Keratinocyte (primary cell): Measurements from ENCODE around the gene GAPVD1. TPM values are rescaled to one million over a fixed set of nuclear protein-coding genes. Genes with fewer than 3 reads are reported as not detected.

Source experiments
- DNase-seq: peaks from one replicate; pipeline ENCODE4 v3.0.0-alpha.2; 2011; ENCODE audit warnings: low read depth, missing footprints, low spot score
- FAIRE-seq: peaks from 2 replicates; lab custom pipeline; 2011; peaks lifted over from hg19 to GRCh38; lab: Jason Lieb, UNC
- H2AFZ ChIP-seq: 2 replicates; pipeline ENCODE4 v1.6.0; 2012; ENCODE audit warnings: low read length, control low read depth, inconsistent platforms; ENCODE audit not compliant: control insufficient read depth
- H3K27ac ChIP-seq: 2 replicates; pipeline ENCODE4 v1.5.1; 2011; ENCODE audit warnings: low read length; ENCODE audit not compliant: control insufficient read depth, insufficient read depth
- H3K27me3 ChIP-seq: 3 replicates; pipeline ENCODE4 v1.6.0; 2011; ENCODE audit warnings: low read length; ENCODE audit not compliant: control insufficient read depth, insufficient read depth; ENCODE audit errors: extremely low read depth
- H3K36me3 ChIP-seq, 2 experiments: 2 replicates in 1 of 2; 3 replicates in 1 of 2; pipeline ENCODE4 v1.5.1; 2011; ENCODE audit warnings: low read length in 2 of 2, mild to moderate bottlenecking in 1 of 2; ENCODE audit not compliant: control insufficient read depth in 2 of 2, insufficient read depth in 2 of 2; ENCODE audit errors: extremely low read depth in 1 of 2
- H3K4me1 ChIP-seq: 3 replicates; pipeline ENCODE4 v1.5.1; 2011; ENCODE audit warnings: low read length; ENCODE audit not compliant: control insufficient read depth, insufficient read depth; ENCODE audit errors: extremely low read depth
- H3K4me2 ChIP-seq: 3 replicates; pipeline ENCODE4 v1.6.0; 2011; ENCODE audit warnings: low read depth, low read length; ENCODE audit not compliant: control insufficient read depth, insufficient read depth; ENCODE audit errors: extremely low read depth
- H3K4me3 ChIP-seq, 3 experiments: fragments of 200-600 bp in 1 of 3; sonication (generic) in 1 of 3; 2 replicates in 2 of 3; 3 replicates in 1 of 3; pipeline ENCODE4 v1.5.1; 2011 to 2016; ENCODE audit warnings: low read length in 3 of 3, mild to moderate bottlenecking in 3 of 3, control low read depth in 2 of 3, inconsistent platforms in 1 of 3, low read depth in 1 of 3, mixed read lengths in 1 of 3, mixed run types in 1 of 3, moderate library complexity in 1 of 3; ENCODE audit not compliant: control insufficient read depth in 2 of 3, insufficient read depth in 2 of 3; ENCODE audit errors: extremely low read depth in 1 of 3
- H3K79me2 ChIP-seq: 2 replicates; pipeline ENCODE4 v1.6.0; 2012; ENCODE audit warnings: low read length; ENCODE audit not compliant: control insufficient read depth, insufficient read depth
- H3K9ac ChIP-seq: 3 replicates; pipeline ENCODE4 v1.6.0; 2011; ENCODE audit warnings: low read length; ENCODE audit not compliant: control insufficient read depth, insufficient read depth; ENCODE audit errors: extremely low read depth
- H3K9me1 ChIP-seq: 3 replicates; pipeline ENCODE4 v1.6.0; 2011; ENCODE audit warnings: low read length; ENCODE audit not compliant: control insufficient read depth, insufficient read depth; ENCODE audit errors: extremely low read depth
- H3K9me3 ChIP-seq: 2 replicates; pipeline ENCODE4 v1.5.1; 2012; ENCODE audit warnings: low read depth, low read length; ENCODE audit not compliant: control insufficient read depth
- H4K20me1 ChIP-seq: 3 replicates; pipeline ENCODE4 v1.6.0; 2011; ENCODE audit warnings: low read length; ENCODE audit not compliant: control insufficient read depth, insufficient read depth; ENCODE audit errors: extremely low read depth
- EZH2 ChIP-seq: IDR thresholded peaks from one replicate; pipeline ENCODE4 v1.6.1; 2012; ENCODE audit warnings: inconsistent platforms, mild to moderate bottlenecking, low read length, moderate library complexity
- dilution Hi-C: fragments of 300-500 bp; cut with MboI; formaldehyde crosslinking; loops from one replicate; pipeline ENCODE4 v1.7.0; 2020; ENCODE audit warnings: low sequenced_read_pairs; ENCODE audit not compliant: extremely low pct_ligation_motif_present
- polyA plus RNA-seq, 5 experiments: library from polyadenylated mRNA; depleted of rRNA in 3 of 5; stranded (reverse) in 3 of 5; stranded (forward) in 1 of 5; unstranded in 1 of 5; fragments of >200 nt; gene quantifications; 1 replicate in 1 of 5; 2 replicates in 3 of 5; 3 replicates in 1 of 5; pipeline versions ENCODE4 v1.2.1 to v1.2.3, GENCODE V29; 2011 to 2012; ENCODE audit warnings: missing spikeins in 2 of 5, low read depth in 1 of 5, low replicate concordance in 1 of 5
- TF ChIP-seq, protein P1 (sequence below), 3 experiments: IDR thresholded peaks in 1 of 3; conservative IDR thresholded peaks in 1 of 3; optimal IDR thresholded peaks in 1 of 3; 2 replicates in 2 of 3; 3 replicates in 1 of 3; pipeline versions ENCODE3 to v1.5.1; 2011; ENCODE audit warnings: low read length in 3 of 3, mild to moderate bottlenecking in 3 of 3, moderate library complexity in 2 of 3, control low read depth in 1 of 3, inconsistent platforms in 1 of 3; ENCODE audit not compliant: insufficient read depth in 2 of 3; ENCODE audit errors: extremely low read depth in 1 of 3

The GAPVD1 gene
- polyA plus RNA-seq, 1 donor (not counting 4 experiments of a cell fraction or from before 2014, with no cell fraction given): 23.2 TPM

DNA sequence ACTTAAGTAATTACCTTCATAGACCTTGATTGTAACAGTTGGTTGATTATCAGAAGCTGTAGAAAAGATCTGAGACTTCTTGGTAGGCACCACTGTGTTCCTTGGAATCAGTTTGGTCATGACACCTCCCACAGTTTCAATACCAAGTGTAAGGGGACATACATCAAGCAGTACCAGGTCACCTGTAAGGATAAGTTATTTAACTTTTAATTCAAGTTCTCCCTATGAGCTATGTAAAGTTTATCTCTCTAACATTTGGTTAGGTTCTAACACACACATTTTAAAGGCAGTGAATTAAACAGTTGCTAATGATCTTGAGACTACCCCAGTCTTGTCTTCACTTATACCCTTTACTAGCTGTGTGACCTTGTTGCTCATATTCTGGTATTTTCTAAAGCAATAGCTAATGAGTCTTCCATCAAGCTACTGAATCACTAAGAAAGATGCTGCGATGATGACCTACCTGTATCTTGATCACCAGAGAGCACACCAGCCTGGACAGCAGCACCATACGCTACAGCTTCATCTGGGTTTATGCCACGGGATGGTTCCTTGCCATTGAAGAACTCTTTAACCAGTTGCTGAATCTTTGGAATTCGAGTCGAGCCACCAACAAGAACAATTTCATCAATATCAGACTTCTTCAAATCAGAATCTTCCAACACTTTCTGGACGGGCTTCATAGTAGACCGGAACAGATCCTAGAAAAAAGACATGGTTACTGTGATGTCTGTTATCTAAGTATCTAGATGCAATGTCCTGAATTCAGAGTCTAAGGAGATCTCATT, 23.3 kb upstream of the GAPVD1 start:
- DNase-seq (no peak), FAIRE-seq (no peak)
- Histone ChIP-seq H3K9me1 (no peaks in the 10 kb centered on the region), H3K27ac (peak overlapping the region; percentile 94), H3K36me3 (peaks cover 21 to 40% of the 10 kb centered on the region in 2 experiments), H3K4me3 (peak overlapping the region; percentile 99), H4K20me1 (peaks cover 43% of the 10 kb centered on the region), H3K4me1 (peaks cover 36% of the 10 kb centered on the region), H3K9me3 (no peaks in the 10 kb centered on the region), H3K9ac (peak overlapping the region; percentile 99), H3K27me3 (no peaks in the 10 kb centered on the region), H2AFZ (no peak overlapping the region), H3K79me2 (peaks cover 61% of the 10 kb centered on the region), H3K4me2 (peak overlapping the region; percentile 84)
- dilution Hi-C loops: no loop called here
- TF ChIP-seq, protein P1, sequence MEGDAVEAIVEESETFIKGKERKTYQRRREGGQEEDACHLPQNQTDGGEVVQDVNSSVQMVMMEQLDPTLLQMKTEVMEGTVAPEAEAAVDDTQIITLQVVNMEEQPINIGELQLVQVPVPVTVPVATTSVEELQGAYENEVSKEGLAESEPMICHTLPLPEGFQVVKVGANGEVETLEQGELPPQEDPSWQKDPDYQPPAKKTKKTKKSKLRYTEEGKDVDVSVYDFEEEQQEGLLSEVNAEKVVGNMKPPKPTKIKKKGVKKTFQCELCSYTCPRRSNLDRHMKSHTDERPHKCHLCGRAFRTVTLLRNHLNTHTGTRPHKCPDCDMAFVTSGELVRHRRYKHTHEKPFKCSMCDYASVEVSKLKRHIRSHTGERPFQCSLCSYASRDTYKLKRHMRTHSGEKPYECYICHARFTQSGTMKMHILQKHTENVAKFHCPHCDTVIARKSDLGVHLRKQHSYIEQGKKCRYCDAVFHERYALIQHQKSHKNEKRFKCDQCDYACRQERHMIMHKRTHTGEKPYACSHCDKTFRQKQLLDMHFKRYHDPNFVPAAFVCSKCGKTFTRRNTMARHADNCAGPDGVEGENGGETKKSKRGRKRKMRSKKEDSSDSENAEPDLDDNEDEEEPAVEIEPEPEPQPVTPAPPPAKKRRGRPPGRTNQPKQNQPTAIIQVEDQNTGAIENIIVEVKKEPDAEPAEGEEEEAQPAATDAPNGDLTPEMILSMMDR (optimal IDR thresholded peaks at IDR 0.05 in 1 of 3, IDR thresholded peaks at IDR 0.05 in 1 of 3, conservative IDR thresholded peaks at IDR 0.05 in 1 of 3; ENCODE audit: extremely low read depth in 1 of 3, insufficient read depth in 2 of 3, low read length in 3 of 3): no peak

GRCh38 chr9:125238915-125239446, 22.6 kb upstream of the GAPVD1 start:
- Histone ChIP-seq H4K20me1 (peaks cover 43% of the 10 kb centered on the region), H3K4me3 (peak overlapping the region; percentile 99), H3K9ac (peak overlapping the region; percentile 99), H3K9me3 (no peaks in the 10 kb centered on the region), H3K4me2 (peak overlapping the region; percentile 84), H3K27me3 (no peaks in the 10 kb centered on the region), H3K79me2 (peaks cover 61% of the 10 kb centered on the region), H3K27ac (peak overlapping the region; percentile 94), H3K36me3 (peaks cover 21 to 40% of the 10 kb centered on the region in 2 experiments), H3K9me1 (no peaks in the 10 kb centered on the region), H3K4me1 (peaks cover 42% of the 10 kb centered on the region), H2AFZ (no peak overlapping the region)
- no peak for TF ChIP-seq EZH2
- TF ChIP-seq, protein P1 (optimal IDR thresholded peaks at IDR 0.05 in 1 of 3, IDR thresholded peaks at IDR 0.05 in 1 of 3, conservative IDR thresholded peaks at IDR 0.05 in 1 of 3; ENCODE audit: extremely low read depth in 1 of 3, insufficient read depth in 2 of 3, low read length in 3 of 3): no peak
- dilution Hi-C loops: no loop called here
- no peak for FAIRE-seq
- DNase-seq: no peak
